ENCODE data around the gene UTP11.
"Not testable (repeated sequence)": the region's sequence is repeated elsewhere in the genome, so short reads cannot be mapped to it uniquely, and the experiment has no call there.

UTP11 gene, protein sequence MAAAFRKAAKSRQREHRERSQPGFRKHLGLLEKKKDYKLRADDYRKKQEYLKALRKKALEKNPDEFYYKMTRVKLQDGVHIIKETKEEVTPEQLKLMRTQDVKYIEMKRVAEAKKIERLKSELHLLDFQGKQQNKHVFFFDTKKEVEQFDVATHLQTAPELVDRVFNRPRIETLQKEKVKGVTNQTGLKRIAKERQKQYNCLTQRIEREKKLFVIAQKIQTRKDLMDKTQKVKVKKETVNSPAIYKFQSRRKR

DNA sequence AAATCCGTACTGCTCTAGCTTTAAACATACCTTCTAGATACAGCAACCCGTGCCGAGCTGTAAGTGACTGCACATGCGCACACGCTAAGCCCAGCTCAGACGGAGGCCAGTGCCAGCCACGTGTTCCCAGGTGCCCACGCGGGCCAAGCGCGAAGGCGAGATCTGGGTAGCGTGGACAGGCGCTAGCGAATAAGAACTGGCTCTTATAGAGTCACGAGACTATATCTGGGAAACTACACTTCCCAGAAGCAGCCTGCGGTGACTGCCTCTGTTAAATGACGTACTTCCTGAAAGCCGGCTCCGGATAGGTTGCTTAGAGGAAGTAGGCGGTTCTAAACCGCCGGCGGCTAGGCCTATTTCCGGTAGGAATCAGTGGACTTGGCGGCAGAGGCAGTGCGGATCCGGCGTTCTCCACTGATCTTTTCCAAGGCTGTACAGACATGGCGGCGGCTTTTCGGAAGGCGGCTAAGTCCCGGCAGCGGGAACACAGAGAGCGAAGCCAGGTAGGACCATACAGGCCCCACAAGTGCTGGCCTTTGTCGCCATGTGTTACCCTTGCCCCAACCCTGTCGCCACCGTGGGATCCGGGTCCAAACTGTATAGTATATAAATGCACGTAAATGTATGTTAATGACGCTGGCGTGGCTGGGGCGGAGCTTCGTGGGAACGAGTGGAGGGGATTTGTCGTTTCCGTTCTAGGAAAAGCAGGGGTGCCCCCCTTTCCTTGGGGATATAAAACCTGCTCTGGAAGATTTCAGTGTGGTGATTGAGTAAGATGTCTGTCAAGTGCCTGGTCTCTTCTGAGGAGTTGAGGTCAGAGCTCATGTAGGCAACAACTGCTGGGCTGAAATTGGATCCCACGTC lies at the start of gene UTP11:
UTP11 (plus strand) TSS at position 372 of the 864 bp plus-strand sequence; CDS start at position 441, 69 bp downstream.
- no peak for TF ChIP-seq CTCF (conservative IDR thresholded peaks at IDR 0.05)
- peak; percentile 86 for TF ChIP-seq ZFX (IDR thresholded peaks at IDR 0.05)
- peak within 1 kb of the TSS; percentile 91 for H3K27ac ChIP-seq

GRCh38 chr1:37964106-37964505 lies 48.4 kb upstream of the UTP11 start:
- not testable (repeated sequence) for H3K27ac ChIP-seq

DNA sequence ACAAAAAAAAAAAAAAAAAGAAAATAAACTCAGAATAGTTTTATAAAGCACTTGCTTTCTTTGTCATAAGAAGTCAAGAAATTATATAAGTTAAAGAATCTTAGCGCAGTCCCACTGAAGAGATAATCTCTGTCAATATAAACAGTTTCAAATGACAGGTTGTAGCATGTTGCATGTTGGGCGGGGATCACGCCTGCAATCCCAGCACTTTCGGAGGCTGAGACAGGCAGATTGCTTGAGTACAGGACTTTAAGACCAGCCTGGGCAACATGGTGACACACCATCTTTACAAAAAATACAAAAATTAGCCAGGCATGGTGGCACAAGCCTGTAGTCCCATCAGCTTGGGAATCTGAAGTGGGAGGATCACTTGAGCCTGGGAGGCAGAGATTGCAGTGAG lies 47.2 kb upstream of the UTP11 start:
- no peak for TF ChIP-seq CTCF (conservative IDR thresholded peaks at IDR 0.05)
- no peak for TF ChIP-seq ZFX (IDR thresholded peaks at IDR 0.05)

DNA sequence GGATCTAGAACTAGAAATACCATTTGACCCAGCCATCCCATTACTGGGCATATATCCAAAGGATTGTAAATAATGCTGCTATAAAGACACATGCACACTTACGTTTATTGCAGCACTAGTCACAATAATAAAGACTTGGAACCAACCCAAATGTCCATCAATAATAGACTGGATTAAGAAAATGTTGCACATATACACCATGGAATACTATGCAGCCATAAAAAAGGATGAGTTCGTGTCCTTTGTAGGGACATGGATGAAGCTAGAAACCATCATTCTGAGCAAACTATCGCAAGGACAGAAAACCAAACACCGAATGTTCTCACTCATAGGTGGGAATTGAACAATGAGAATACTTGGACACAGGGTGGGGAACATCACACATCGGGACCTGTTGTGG lies 38.9 kb upstream of the UTP11 start:
- H3K27ac ChIP-seq, result not testable (repeated sequence)

More for the DNA sequence above, 47.2 kb upstream of the UTP11 start:
- no peak overlapping the region for H3K27ac ChIP-seq

GRCh38 chr1:37974567-37974966 lies 38.0 kb upstream of the UTP11 start:
- H3K27ac ChIP-seq, result no peak overlapping the region
- TF ChIP-seq CTCF (conservative IDR thresholded peaks at IDR 0.05) (no peak), ZFX (IDR thresholded peaks at IDR 0.05) (no peak)

DNA sequence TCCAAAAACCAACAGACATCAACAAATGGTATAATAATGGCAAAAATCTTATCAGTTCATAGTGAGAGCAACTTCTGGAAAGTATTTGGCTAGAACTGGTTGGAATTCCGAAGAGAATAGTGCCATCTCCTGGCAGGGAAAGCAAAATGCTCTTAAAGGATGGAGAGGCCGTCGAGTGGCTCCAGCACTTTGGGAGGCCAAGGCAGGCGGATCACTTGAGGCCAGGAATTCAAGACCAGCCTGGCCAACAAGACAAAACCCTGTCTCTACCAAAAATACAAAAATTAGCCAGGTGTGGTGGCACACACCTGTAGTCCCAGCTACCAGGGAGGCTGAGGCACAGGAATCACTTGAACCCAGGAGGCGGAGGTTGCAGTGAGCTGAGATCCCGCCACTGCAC lies 37.5 kb upstream of the UTP11 start:
- TF ChIP-seq CTCF (conservative IDR thresholded peaks at IDR 0.05), result peak; percentile 83
- not testable (repeated sequence) for H3K27ac ChIP-seq

- no peak for TF ChIP-seq ZFX (IDR thresholded peaks at IDR 0.05)
- no peak for TF ChIP-seq CTCF (conservative IDR thresholded peaks at IDR 0.05)
Measured at GRCh38 chr1:37978541-37978940, 34.0 kb upstream of the UTP11 start.

DNA sequence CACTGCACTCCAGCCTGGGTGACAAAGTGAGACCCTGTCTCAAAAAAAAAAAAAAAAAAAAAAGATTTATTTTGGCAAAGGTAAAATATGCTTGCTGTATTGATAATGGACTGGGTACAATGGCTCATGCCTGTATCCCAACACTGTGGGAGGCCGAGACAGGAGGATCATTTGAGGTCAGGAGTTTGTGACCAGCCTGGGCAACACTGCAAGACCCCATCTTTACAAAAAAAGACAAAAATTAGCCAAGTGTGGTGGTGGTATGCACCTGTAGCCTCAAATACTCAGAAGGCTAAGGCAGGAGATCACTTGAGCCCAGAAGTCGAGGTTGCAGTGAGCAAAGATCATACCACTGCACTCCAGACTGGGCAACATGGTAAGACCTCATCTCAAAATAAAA lies 29.0 kb upstream of the UTP11 start:
- H3K27ac ChIP-seq, result no peak overlapping the region
- no peak for TF ChIP-seq ZFX (IDR thresholded peaks at IDR 0.05)
- TF ChIP-seq CTCF (conservative IDR thresholded peaks at IDR 0.05), result no peak

More at GRCh38 chr1:37978541-37978940, 34.0 kb upstream of the UTP11 start:
- H3K27ac ChIP-seq, result no peak overlapping the region
